HG03064 (cell line): Measurements from ENCODE around the gene HOXB8.

Experiments
- ATAC-seq: cut with Tn5 transposase; IDR thresholded peaks from one replicate; pipeline ENCODE4 v1.9.1; 2021; ENCODE audit warnings: low read depth; ENCODE audit not compliant: unreplicated experiment

HOXB8 gene

GRCh38 chr17:48624544-48625494 lies 9.7 kb upstream of the HOXB8 start:
- ATAC-seq = no peak

GRCh38 chr17:48624118-48624517 lies 9.0 kb upstream of the HOXB8 start:
- no peak for ATAC-seq

- ATAC-seq = no peak
Measured at GRCh38 chr17:48623583-48623982, 8.5 kb upstream of the HOXB8 start.

- no peak for ATAC-seq
Measured at GRCh38 chr17:48622857-48623256, 7.8 kb upstream of the HOXB8 start.

GRCh38 chr17:48621410-48622392 lies 6.6 kb upstream of the HOXB8 start:
- ATAC-seq = no peak

- ATAC-seq = no peak
Measured at GRCh38 chr17:48620461-48621139, 5.5 kb upstream of the HOXB8 start.

GRCh38 chr17:48619826-48620449 lies 4.8 kb upstream of the HOXB8 start:
- ATAC-seq = no peak

- no peak for ATAC-seq
Measured at GRCh38 chr17:48618256-48618896, 3.3 kb upstream of the HOXB8 start.

GRCh38 chr17:48617471-48618255 lies 2.6 kb upstream of the HOXB8 start:
- ATAC-seq = no peak

GRCh38 chr17:48616717-48617470 lies 1.8 kb upstream of the HOXB8 start:
- ATAC-seq = no peak

GRCh38 chr17:48615963-48616716 lies 1.0 kb upstream of the HOXB8 start:
- no peak for ATAC-seq

- ATAC-seq = no peak
Measured at GRCh38 chr17:48613862-48614694, 1.0 kb downstream of the HOXB8 start.

GRCh38 chr17:48612854-48613691 lies 2.0 kb downstream of the HOXB8 start:
- ATAC-seq = no peak

GRCh38 chr17:48612456-48612853 lies 2.6 kb downstream of the HOXB8 start:
- no peak for ATAC-seq

GRCh38 chr17:48611681-48612455 lies 3.2 kb downstream of the HOXB8 start:
- no peak for ATAC-seq
